GM19025 (cell line): ENCODE results near the gene CETP.
"Not testable (repeated sequence)": the region's sequence is repeated elsewhere in the genome, so short reads cannot be mapped to it uniquely, and the experiment has no call there.

Source experiments
- ATAC-seq: cut with Tn5 transposase; IDR thresholded peaks from one replicate; pipeline ENCODE4 v1.9.1; 2021; ENCODE audit warnings: mild to moderate bottlenecking, low read depth, moderate library complexity; ENCODE audit not compliant: unreplicated experiment

CETP gene

DNA sequence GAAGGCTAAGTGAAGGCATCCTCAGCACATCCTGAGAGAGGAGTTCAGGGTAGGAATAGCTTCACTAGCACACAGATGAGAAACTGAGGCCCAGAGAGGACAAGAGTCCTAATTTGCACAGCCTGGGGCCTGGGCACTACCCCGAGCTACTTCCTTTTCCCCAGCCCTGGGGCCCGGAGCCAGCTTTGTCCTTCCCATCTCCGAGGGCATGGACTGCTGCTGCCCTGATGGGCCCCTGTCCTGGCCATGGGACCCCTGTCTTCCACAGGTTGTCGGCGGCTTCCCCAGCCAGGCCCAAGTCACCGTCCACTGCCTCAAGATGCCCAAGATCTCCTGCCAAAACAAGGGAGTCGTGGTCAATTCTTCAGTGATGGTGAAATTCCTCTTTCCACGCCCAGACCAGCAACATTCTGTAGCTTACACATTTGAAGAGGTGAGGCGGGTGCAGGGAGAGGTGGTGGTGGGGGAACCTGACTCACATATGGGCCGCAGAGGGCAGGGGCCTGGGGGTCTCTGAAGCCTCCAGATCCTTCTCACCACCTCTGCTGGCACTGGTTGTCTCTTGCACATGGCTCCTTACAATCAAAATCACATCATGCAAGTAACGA lies 16.2 kb downstream of the CETP start:
- no peak for ATAC-seq

DNA sequence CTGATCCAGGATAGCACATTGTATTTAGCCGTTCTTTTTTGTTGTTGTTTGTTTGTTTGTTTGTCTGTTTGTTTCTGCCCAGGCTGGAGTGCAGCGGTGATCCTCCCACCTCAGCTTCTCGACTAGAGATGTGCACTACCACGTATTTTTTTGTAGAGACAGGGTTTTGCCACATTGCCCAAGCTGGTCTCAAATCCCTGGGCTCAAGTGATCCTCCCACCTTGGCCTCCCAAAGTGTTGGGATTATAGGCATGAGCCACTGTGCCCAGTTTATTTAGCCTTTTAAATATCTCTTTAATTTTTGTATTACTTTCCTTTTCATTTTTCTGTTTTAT lies 18.4 kb downstream of the CETP start:
- no peak for ATAC-seq

DNA sequence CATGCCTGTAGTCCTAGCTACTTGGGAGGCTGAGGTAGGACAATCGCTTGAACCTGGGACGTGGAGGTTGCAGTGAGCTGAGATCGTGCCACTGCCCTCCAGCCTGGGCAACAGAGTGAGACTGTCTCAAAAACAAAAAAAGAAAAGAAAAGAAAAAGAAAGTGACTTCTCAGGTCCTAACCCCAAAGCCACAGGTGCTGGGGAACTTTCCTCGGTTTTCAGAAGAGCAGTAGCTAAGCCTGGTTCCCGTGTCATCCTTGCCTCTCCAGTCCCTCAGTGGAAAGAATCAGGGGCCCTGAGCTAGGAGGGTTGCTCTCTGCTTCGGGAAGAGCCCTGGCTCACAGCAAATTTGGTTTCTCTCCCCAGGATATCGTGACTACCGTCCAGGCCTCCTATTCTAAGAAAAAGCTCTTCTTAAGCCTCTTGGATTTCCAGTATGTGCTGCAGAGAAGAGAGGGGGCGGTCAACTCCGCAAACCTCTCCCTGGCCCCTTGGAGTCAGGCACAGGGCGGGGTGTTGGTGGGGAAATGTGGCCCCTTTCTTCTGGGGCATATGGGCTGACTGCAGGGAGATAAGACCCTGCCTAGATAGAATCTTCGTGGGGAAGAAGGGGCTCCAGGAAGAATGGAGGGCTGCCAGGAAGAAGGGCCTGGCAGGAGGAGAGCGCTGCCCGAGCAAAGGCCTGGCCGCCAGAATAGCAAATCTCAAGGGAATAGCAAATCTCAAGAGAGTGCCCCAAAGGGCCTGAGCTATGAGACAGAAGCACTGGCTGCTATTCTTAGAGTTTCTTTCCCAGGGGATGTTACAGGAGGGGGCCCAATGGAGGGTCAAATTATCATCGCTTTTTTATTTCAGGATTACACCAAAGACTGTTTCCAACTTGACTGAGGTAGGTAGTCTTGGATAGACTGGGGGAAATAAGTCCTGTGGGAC lies 19.3 kb downstream of the CETP start:
- no peak for ATAC-seq

GRCh38 chr16:56981729-56982271 lies 20.1 kb downstream of the CETP start:
- no peak for ATAC-seq

DNA sequence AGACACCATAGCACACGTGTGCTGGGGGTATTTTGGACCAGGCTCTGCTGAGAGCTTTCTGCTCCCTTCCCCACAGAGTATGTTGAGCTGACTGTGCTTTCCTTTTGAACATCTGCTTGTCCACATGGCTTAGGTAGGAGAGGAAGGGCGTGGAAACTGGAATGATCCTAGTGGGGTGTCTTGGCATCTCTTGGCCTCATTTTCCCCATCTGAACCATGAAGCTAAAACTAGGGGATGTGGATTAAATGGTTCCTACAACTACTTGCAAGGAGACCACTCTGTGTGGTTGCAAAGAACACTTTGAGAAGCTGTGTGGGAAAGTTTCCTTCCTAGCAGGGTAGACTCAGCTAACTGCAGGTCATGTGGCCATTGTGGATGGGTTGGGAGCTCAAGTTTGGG lies 20.9 kb downstream of the CETP start:
- no peak for ATAC-seq

- no peak for ATAC-seq
Observed at GRCh38 chr16:56983211-56983751, 21.5 kb downstream of the CETP start.

- ATAC-seq, result no peak
Observed at GRCh38 chr16:56984639-56985038, 22.9 kb downstream of the CETP start.

GRCh38 chr16:56985288-56985961 lies 23.7 kb downstream of the CETP start:
- ATAC-seq, result no peak

DNA sequence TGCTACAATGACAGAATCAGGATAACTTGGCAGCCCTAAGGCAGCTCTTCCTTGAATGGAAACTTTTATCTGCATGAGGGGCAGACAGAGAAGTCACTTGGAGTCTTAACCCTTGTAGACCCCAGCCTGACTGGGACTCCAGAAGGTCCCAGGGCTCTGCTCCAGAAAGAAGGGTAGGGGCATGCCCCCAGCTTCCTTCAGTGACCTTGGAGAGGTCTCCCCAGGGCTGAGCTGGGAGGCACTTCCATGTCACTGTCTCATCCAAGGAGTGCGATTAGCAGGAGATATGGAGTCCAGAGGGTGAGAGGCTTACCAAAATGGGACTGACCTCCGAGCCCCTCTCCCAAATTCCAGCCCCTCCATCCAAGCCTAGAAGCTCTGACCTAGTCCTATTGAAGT lies 24.2 kb downstream of the CETP start:
- no peak for ATAC-seq

GRCh38 chr16:56986361-56986760 lies 24.6 kb downstream of the CETP start:
- ATAC-seq, result no peak

GRCh38 chr16:56986908-56987307 lies 25.2 kb downstream of the CETP start:
- ATAC-seq, result not testable (repeated sequence)

DNA sequence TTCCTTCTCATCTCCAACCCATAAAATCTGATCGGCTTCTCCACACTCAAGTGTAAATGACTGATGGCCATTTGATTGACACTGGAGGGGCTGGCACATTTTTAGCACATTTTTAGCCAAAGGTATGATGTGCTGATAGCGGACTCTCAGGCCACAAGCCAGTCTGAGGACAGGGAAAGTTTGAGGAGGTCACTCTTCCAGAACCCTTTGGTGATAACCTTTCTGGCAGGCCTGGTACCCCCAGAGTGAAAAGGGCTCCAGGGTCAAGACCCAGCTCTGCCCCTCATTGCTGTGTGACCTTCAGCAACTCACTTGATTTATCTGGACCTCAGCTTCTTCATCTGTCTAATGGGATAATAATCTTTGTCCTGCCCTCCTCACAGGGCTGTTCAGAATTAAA lies 25.9 kb downstream of the CETP start:
- ATAC-seq, result no peak

DNA sequence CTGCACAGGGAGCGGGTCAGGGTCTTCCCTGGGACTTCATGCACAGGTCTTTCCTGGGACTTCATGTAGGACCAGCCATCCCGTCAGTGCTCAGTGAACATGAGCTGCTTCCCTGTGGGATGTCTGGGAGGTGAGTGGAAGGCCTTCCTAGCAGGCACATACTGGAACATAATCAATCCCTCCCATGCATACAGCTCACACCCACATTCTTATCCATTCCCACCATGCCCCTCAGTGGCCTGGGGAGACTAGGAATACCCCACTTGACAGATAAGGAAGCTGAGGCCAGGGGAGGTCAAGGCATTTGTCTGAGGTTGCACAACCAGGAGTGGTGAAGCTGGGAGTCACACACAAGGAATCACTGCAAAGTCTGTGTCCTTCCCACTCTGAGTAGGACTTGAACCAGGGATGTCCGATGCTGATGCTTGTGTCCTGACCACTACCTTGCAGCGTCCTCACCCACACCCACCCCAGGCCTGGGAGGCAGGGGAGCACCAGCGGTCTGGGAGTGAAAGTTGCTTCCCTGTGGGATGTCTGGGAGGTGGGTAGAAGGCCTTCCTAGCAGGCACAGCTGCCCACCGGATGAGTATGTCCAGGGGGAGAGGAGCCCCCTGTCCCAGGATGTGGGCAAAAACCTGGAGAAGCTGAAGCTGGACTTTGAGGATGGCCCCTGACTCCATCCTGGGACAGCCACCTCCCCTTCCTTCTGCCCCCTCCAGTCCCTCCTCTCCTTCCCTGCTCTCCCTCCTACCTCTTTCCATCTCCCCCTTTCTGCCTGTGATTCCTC lies 26.6 kb downstream of the CETP start:
- ATAC-seq, result no peak

DNA sequence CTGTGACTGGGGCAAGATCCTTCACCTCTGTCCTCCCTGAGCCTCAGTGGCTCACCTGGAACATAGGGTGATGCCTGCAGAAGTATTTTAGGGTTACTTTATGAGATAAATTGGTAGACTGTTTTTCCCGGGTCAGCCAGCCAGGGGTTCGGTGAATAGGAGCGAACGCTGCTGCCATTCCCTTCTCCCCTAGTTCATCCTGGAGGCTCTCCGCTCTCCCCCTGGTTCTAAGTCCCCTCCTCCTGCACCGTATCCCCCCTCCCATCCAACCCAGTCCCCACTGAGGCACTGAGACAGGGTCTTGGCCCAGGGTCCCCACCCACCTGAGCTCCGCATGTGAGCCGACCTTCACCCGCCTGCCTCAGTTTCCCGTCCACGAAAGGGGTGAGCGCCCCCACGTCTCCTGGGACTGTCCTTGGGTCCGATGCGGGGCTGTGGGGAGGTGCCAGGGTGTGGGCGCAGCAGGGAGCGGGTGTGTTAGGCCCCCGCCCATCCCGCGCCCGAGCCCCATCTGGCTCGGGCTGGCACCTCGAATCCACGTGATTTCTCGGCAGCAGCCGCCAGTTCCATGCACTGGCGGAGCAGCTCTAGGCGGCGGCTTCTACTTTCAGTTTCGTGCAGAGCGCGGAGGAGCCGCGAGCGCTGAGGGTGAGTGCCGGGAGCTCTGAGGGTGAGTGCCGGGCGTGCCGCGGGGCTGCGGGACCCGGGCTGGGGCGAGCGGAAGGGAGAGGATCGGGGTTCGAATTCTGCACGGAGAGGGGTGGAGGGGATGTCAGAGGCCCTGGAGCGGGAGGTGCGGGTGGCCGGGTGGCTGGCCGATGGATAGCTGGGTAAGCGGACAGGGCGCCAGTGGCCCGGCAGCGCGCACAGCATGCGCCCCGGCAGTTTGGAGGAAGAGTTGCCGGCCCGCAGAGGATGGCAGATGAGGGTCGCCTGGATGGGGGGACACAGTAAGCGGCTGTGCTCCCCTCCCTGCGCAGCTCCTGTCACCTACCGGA lies 27.5 kb downstream of the CETP start, which contains the start of gene NLRC5:
Gene NLRC5 (plus strand): TSS at position 610 of the 998 bp plus-strand sequence. CDS start 31,156 bp downstream, outside the sequence.
- ATAC-seq, result peak; percentile 74

GRCh38 chr16:56989988-56990387 lies 28.2 kb downstream of the CETP start:
- ATAC-seq, result no peak

- ATAC-seq, result no peak
Observed at GRCh38 chr16:56990407-56991286, 28.9 kb downstream of the CETP start.

- not testable (repeated sequence) for ATAC-seq
Observed at GRCh38 chr16:56992431-56992830, 30.7 kb downstream of the CETP start.

DNA sequence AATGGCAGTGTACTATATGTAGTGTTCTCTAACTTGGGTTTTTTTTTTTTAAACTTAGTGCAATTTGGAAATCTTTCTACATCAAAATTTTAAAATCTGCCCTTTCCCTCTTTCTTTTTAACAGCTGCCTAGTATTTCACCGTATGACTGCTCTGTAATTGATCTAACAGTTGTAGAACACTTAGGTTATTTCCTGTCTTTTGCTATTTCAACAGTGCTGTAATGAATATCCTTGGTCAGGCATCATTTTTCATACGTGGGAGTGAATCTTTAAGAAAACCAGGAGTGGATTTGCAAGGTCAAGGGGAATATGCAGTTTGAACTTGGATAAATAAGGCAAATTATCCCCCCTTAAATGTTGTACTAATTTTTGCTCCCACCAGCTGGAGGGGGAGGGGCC lies 31.5 kb downstream of the CETP start:
- ATAC-seq, result no peak
